ENCODE data around the gene ZDHHC14. TPM values are rescaled to one million over a fixed set of nuclear protein-coding genes. Genes with fewer than 3 reads are reported as not detected.
A peak's percentile ranks its signal among the peaks of the same experiment; 100 is the strongest.
"Not testable (repeated sequence)": the region's sequence is repeated elsewhere in the genome, so short reads cannot be mapped to it uniquely, and the experiment has no call there.

ZDHHC14 gene
- total RNA-seq, 2 experiments from 2014 or later: 2.9 to 3.5 TPM

GRCh38 chr6:157456524-157456829 is 75.5 kb downstream of the ZDHHC14 start:
- H3K36me3 Mint-ChIP-seq: peaks cover 8% of the 10 kb centered on the region
- peak overlapping the region; percentile 7 for H3K27ac Mint-ChIP-seq
- no peak overlapping the region for H3K4me3 Mint-ChIP-seq
- peaks cover 27% of the 10 kb centered on the region for H3K4me1 Mint-ChIP-seq
- no peaks in the 10 kb centered on the region for H3K27me3 Mint-ChIP-seq
- DNase-seq: no peak
- no peaks in the 10 kb centered on the region for H3K9me3 Mint-ChIP-seq

- no peak overlapping the region for H3K4me3 Mint-ChIP-seq
- peaks cover 8% of the 10 kb centered on the region for H3K36me3 Mint-ChIP-seq
- no peaks in the 10 kb centered on the region for H3K9me3 Mint-ChIP-seq
- H3K4me1 Mint-ChIP-seq: peaks cover 33% of the 10 kb centered on the region
- no peaks in the 10 kb centered on the region for H3K27me3 Mint-ChIP-seq
- DNase-seq: no peak
- H3K27ac Mint-ChIP-seq: no peak overlapping the region
Measured at GRCh38 chr6:157457787-157458186, 76.8 kb downstream of the ZDHHC14 start.

- Mint-ChIP-seq H3K27ac (peak overlapping the region; percentile 85), H3K4me3 (peak overlapping the region; percentile 29), H3K9me3 (no peaks in the 10 kb centered on the region), H3K36me3 (peaks cover 8% of the 10 kb centered on the region), H3K27me3 (no peaks in the 10 kb centered on the region), H3K4me1 (peaks cover 42% of the 10 kb centered on the region)
- DNase-seq: peak; percentile 58
Measured at GRCh38 chr6:157459327-157459726, 78.3 kb downstream of the ZDHHC14 start.

- peaks cover 6% of the 10 kb centered on the region for H3K36me3 Mint-ChIP-seq
- H3K4me3 Mint-ChIP-seq: no peak overlapping the region
- peaks cover 50% of the 10 kb centered on the region for H3K4me1 Mint-ChIP-seq
- no peaks in the 10 kb centered on the region for H3K9me3 Mint-ChIP-seq
- peak overlapping the region; percentile 86 for H3K27ac Mint-ChIP-seq
- no peak for DNase-seq
- H3K27me3 Mint-ChIP-seq: no peaks in the 10 kb centered on the region
Measured at GRCh38 chr6:157460182-157460999, 79.4 kb downstream of the ZDHHC14 start.

- H3K27me3 Mint-ChIP-seq: no peaks in the 10 kb centered on the region
- peaks cover 6% of the 10 kb centered on the region for H3K36me3 Mint-ChIP-seq
- H3K4me3 Mint-ChIP-seq: no peak overlapping the region
- H3K4me1 Mint-ChIP-seq: peaks cover 53% of the 10 kb centered on the region
- DNase-seq: peak; percentile 81
- no peaks in the 10 kb centered on the region for H3K9me3 Mint-ChIP-seq
- H3K27ac Mint-ChIP-seq: peak overlapping the region; percentile 86
Measured at GRCh38 chr6:157461000-157461915, 80.3 kb downstream of the ZDHHC14 start.

GRCh38 chr6:157462956-157463742 is 82.2 kb downstream of the ZDHHC14 start:
- Mint-ChIP-seq H3K9me3 (no peaks in the 10 kb centered on the region), H3K27ac (no peak overlapping the region), H3K4me3 (no peak overlapping the region), H3K36me3 (peaks cover 3% of the 10 kb centered on the region), H3K4me1 (peaks cover 48% of the 10 kb centered on the region), H3K27me3 (no peaks in the 10 kb centered on the region)
- no peak for DNase-seq

- not testable (repeated sequence) for H3K27me3 Mint-ChIP-seq, DNase-seq, H3K4me3 Mint-ChIP-seq, H3K9me3 Mint-ChIP-seq, H3K27ac Mint-ChIP-seq, H3K36me3 Mint-ChIP-seq
- H3K4me1 Mint-ChIP-seq: peaks cover 46% of the 10 kb centered on the region
Measured at GRCh38 chr6:157463743-157464135, 82.7 kb downstream of the ZDHHC14 start.

- no peaks in the 10 kb centered on the region for H3K36me3 Mint-ChIP-seq
- H3K4me3 Mint-ChIP-seq: no peak overlapping the region
- no peak for DNase-seq
Measured at GRCh38 chr6:157464653-157465535, 83.9 kb downstream of the ZDHHC14 start.

GRCh38 chr6:157466342-157466648 is 85.3 kb downstream of the ZDHHC14 start:
- H3K27me3 Mint-ChIP-seq: no peaks in the 10 kb centered on the region
- no peak for DNase-seq
- peaks cover 28% of the 10 kb centered on the region for H3K4me1 Mint-ChIP-seq
- no peaks in the 10 kb centered on the region for H3K9me3 Mint-ChIP-seq
- H3K36me3 Mint-ChIP-seq: no peaks in the 10 kb centered on the region
- no peak overlapping the region for H3K27ac Mint-ChIP-seq
- no peak overlapping the region for H3K4me3 Mint-ChIP-seq

More at GRCh38 chr6:157464653-157465535, 83.9 kb downstream of the ZDHHC14 start:
- H3K27me3 Mint-ChIP-seq: no peaks in the 10 kb centered on the region
- peak overlapping the region; percentile 86 for H3K27ac Mint-ChIP-seq
- peaks cover 38% of the 10 kb centered on the region for H3K4me1 Mint-ChIP-seq
- no peaks in the 10 kb centered on the region for H3K9me3 Mint-ChIP-seq

GRCh38 chr6:157467339-157467738 is 86.3 kb downstream of the ZDHHC14 start:
- H3K4me1 Mint-ChIP-seq: peaks cover 25% of the 10 kb centered on the region
- H3K4me3 Mint-ChIP-seq: not testable (repeated sequence)

GRCh38 chr6:157468054-157468453 is 87.1 kb downstream of the ZDHHC14 start:
- Mint-ChIP-seq H3K4me3 (no peak overlapping the region), H3K4me1 (peaks cover 19% of the 10 kb centered on the region), H3K36me3 (no peaks in the 10 kb centered on the region), H3K27ac (no peak overlapping the region), H3K27me3 (no peaks in the 10 kb centered on the region), H3K9me3 (no peaks in the 10 kb centered on the region)
- DNase-seq: no peak

More at GRCh38 chr6:157467339-157467738, 86.3 kb downstream of the ZDHHC14 start:
- H3K27me3 Mint-ChIP-seq, DNase-seq, H3K36me3 Mint-ChIP-seq, H3K27ac Mint-ChIP-seq, H3K9me3 Mint-ChIP-seq: not testable (repeated sequence)

- no peak overlapping the region for H3K27ac Mint-ChIP-seq
- H3K4me1 Mint-ChIP-seq: peaks cover 15% of the 10 kb centered on the region
- H3K27me3 Mint-ChIP-seq: no peaks in the 10 kb centered on the region
- H3K36me3 Mint-ChIP-seq: no peaks in the 10 kb centered on the region
- no peak for DNase-seq
- H3K4me3 Mint-ChIP-seq: no peak overlapping the region
- H3K9me3 Mint-ChIP-seq: no peaks in the 10 kb centered on the region
Measured at GRCh38 chr6:157468574-157468973, 87.6 kb downstream of the ZDHHC14 start.

- no peaks in the 10 kb centered on the region for H3K27me3 Mint-ChIP-seq
- no peak for DNase-seq
- peaks cover 12% of the 10 kb centered on the region for H3K4me1 Mint-ChIP-seq
- H3K4me3 Mint-ChIP-seq: no peak overlapping the region
- no peaks in the 10 kb centered on the region for H3K9me3 Mint-ChIP-seq
- no peak overlapping the region for H3K27ac Mint-ChIP-seq
- H3K36me3 Mint-ChIP-seq: no peaks in the 10 kb centered on the region
Measured at GRCh38 chr6:157469378-157469777, 88.4 kb downstream of the ZDHHC14 start.

- Mint-ChIP-seq H3K27me3 (peaks cover 4% of the 10 kb centered on the region), H3K27ac (no peak overlapping the region), H3K4me1 (peaks cover 3% of the 10 kb centered on the region), H3K4me3 (no peak overlapping the region), H3K36me3 (no peaks in the 10 kb centered on the region), H3K9me3 (no peaks in the 10 kb centered on the region)
- no peak for DNase-seq
Measured at GRCh38 chr6:157471077-157471686, 90.2 kb downstream of the ZDHHC14 start.

Data from activated naive CD8-positive, alpha-beta T cell treated with anti-CD3 and anti-CD28 coated beads for 36 hours (primary cell).